NCI-H69 (cell line): ENCODE results near the gene ATP11A.
"Not testable (repeated sequence)": the region's sequence is repeated elsewhere in the genome, so short reads cannot be mapped to it uniquely, and the experiment has no call there.

Experiments used
- DNase-seq: peaks from one replicate; lab custom pipeline; 2025; lab: John Stamatoyannopoulos, UW

Gene ATP11A

DNA sequence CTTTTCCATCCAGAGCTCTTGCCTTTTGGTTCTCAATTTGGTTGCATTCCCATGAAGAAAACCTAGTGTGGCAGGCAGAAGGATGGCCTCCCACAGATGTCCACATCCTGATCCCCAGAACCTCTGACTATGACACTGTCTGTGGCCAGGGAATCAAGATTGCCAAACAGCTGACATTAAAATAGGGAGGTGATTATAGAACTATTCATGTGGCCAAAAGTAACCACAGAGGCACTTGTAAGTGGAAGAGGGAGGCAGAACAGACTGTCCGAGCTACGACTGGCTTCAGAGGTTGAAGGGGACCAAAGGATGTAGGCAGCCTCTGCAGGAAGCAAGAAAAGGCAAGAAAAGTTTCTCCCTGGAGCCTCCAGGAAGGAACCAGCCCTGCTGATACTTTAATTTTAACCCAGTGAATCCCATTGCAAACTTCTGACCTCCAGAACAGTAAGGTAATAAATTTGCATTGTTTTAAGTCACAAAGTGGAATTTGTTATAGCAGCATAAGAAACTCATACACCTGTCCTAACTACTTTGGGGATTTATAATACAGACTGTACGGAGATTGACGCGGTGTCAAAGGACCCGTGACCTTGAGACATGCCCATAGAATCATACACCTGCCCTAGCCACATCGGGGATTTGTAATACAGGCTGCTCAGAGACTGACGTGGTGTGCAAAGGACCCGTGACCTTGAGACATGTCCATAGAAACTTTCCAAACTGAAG is 106.5 kb downstream of the ATP11A start:
- no peak for DNase-seq

DNA sequence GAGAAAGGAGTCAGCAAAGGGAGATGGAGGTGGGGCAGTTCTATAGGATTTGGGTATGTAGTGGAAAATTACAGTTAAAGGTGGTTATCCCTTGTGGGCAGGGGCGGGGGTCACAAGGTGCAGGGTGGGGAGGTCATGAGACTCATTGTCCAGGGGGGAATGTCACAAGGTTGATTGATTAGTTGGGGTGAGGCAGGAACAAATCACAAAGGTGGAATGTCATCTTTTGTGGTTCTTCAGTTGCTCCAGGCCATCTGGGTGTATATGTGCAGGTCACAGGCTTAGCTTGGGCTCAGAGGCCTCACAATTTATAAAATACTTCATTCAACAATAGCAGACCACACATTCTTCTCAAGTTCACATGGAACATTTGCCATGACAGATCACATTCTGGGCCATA is 109.6 kb downstream of the ATP11A start:
- DNase-seq: no peak

DNA sequence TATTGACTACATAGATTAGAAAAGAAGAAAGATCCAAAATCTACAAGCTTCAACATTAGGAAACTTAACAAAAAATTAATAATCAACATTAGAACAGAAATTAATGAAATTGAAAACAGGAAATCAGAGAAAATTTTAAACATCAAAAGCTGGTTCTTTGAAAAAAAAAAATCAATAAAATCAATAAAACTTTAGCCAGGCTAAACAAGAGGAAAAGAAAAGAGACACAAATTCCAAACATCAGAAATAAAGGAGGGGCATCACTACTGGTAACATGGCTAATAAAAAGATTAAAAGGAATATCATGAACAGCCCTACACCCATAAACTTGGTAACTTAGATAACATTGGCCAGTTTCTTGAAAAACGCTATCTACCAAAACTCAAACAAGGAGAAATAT is 110.2 kb downstream of the ATP11A start:
- DNase-seq: no peak

DNA sequence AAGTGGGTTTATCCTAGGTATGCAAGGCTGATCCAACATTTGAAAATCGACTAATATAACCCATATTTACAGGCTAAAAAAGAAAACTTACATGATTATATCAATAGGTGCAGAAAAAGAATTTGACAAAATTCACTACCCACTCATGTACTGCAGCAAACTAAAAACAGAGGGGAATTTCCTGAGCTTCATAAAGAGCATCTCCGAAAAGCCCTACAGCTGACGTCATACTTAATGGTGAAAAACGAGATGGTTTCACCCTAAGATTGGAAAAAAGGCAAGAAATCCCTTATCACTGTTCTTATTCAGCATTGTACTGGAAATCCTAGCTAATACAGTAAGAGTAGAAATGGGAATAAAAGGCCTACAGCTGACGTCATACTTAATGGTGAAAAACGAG is 111.0 kb downstream of the ATP11A start:
- DNase-seq: not testable (repeated sequence)

DNA sequence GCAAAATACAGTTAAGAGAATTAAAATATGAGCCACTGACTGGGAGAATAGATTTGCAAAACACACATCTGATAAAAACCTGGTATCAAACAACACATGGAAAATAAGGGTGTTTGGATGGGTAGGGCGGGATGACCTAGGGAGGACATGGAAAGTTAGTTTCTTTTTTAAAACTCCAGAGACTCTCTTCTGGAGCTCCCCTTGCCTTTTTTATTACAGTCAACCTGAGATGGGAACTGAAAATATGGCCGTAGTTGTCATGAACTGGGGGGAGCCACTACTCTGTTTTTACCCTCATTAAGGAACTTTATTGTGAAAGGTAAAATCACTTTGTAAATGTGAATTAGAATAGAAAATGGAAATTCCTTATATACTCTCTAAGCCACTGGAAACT is 113.0 kb downstream of the ATP11A start:
- no peak for DNase-seq

DNA sequence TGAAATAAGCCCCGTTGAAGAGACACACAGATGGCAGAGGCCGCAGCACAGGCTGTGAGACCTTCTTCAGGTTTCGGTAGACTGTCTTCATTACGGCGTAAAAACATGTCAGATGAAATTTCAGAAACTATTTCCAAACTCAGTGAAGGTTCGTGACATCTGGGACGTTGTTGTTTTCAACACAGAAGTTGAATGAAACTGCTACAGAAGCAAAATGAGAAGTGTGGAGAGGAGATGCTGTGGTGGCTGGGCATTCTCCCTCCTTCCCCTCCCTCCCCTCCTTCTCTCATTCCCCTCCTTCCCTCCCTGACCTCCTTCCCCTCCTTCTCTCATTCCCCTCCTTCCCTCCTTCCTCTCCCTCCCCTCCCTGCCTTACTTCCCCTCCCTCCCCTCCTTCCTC is 113.6 kb downstream of the ATP11A start:
- no peak for DNase-seq

DNA sequence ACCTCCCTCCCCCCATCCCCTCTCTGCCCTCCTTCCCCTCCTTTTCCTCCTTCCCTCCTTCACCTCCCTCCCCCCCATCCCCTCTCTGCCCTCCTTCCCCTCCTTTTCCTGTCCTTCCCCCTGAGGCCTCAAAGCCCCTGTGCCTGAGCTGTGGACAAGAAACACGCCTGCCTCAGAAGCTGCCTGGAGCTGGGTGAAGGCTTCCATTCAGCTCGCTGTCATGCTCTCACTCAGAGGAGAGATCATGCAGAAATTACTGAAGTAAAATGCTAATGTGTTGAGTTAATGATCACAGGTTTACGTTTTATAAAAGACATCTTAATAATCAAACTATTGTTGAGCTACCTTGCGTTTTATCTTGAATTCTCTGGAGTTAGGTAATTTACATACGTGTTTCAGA is 114.5 kb downstream of the ATP11A start:
- peak; percentile 25 for DNase-seq

DNA sequence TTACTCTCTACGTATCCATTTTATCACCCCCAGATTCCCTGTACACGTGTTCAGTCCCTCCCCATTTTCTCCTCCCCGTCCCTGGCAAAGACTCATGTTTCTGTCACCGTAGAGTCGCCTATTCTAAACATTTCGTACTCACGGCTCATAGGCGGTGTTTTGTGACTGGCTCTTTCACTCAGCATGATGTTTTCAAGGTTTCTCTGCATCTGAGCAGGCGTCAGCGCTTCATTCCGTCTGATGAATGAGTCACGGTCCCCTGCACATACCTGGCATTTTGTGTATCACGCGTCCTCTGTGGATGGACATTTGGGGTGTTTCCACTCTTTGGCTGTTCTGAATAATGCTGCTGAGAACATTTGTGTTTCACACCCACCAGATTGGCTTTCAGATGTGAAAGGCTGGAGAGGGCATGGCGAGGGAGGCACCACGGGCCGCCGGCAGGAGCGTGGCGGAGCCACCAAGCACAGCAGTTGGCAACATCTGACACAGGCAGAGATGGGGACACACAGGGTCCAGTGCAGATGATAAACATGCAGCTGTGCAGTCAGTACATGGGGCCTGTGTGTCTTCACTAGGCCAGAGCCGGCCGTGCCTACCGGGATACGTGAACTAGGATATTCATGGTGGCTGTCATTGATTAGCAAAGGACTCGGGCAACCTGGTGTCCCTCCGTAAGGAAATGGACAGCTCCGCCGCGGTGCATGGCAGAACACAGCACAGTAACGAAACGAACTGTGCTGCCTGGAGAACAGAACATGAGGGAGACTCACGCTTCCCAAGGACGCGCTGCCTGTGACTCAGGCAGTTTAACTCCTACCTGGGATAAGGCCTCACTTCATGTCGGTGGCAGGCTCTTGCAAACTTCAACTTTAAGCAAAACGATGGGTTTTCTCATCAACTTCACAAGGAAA is 117.2 kb downstream of the ATP11A start:
- no peak for DNase-seq

DNA sequence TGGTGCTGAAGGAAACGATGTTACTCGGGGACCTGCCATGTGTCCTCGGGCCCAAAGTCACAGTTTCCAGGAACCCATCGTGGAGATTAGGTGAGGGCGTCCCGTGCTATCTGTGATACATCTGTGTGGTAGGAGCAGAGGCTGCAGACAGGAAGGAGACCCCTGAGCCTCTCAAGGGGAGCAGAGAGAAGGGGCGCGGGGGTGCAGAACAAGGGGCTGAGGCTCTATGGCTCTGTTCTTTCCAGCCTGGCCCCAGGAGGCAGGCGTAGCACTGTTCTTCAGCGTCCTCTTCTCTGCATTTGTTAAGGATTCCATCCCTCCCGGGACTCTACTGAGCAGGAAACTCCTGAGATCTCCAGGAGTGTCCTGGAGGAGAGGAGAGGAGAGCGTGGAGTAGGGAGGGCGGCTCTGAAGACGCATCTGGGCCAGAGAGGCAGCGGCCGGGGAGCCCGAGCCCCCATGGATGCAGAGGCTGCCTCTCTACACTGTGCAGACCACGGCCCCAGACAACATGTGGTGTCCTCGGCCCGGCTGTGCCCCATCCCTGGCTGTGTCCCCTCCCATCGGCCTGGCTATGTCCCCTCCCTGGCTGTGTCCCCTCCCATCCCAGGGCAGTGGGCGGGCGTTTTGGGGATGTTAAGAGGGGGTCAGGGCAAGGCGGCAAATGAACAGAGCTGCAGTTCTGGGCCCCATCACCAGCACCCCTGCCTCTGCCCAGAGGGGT is 118.0 kb downstream of the ATP11A start:
- no peak for DNase-seq

DNA sequence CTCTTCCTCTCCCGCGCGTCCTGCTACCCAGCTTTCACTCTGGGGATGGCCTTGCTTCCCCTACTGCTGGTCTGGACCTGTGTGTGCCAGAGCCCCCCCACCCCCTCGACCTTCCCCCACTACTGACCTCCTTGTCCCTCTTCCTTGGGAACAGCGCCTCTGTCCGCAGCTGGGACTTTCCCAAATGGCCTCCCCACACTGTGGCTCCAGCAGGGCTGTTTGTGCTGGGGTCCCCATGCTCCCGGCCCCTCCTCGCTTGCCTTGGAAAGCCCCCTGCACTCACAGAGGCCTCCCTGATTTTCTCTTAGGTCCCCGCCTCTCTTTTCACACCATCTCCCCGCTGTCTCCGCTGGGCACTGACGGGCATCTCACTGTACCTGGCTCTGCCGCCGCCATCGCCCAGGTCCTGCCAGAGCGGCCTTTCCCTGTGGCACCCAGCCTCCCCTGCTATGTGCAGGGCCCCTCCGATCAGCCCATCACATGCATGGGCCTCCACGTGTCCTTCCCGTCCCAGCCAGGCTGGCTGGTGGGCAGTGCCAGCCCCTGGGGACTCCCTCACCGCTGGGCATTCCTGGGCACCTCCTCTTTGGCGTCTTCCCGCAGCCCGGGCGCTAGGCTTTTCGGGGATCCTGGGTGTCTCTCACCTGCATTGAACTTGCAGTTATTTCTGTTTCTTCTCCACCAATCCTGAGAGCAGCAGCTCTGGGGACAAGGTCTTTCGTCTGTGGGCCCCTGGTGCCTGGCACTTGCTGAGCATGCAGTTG is 118.7 kb downstream of the ATP11A start:
- DNase-seq: no peak

DNA sequence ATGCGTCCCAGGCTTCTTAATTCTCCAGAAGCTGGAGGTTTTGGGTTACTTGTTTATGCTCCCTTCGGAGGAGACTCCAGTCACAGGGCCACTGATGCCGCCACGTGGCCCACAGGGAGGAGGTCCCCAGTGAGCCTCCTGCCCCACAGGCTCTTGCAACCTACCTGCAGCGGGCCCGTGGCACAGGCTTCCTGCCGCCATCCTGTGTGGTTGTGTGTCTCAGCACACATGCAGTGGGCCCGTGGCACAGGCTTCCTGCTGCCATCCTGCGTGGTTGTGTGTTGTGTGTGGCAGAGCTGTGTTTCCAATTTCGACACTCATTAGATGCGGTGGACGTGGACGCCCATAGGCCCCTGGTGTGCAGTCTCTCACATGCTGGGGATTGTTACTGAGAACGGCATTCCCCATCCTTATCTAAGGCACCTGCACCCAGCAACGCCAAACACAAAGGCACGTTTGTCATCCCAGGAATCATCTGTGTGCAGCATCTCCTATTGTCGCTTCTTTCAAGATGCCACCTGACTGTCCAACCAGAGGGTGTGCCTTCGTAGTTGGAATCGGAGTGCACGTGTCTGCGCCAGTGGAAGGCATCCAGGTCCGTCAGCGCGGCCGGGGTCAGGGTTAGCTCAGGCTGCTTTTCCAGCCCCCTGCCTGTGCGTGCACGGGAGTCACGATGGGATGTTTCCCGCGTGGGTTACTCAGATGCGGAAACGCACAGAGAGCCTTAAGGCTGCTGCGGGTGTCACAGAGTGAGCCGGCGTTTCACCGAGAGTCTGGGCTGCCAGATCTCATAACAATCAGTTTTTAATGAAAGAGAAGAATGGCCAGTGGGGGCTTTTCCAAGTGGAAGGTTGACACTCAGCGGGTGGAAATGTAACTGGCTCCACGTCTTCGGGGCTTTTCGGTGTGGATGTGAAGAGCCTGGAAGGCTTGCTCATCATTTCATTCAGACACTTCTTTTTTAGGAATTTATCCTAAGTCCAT is 119.8 kb downstream of the ATP11A start:
- DNase-seq: no peak

DNA sequence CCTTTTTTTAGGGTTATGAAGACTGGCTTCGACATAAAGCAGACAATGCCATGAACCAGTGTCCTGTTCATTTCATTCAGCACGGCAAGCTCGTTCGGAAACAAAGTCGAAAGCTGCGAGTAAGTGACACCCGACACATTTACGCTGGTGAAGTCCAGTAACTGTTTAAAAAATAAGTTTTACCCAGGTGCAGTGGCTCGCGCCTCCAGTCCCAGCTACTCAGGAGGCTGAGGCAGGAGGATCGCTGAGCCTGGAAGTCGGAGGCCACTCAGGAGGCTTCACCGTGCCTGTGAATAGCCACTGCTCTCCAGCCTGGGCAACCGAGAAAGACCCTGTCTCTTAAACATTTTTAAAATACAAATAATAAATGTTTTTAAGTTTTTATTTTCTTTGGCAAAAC is 120.8 kb downstream of the ATP11A start:
- no peak for DNase-seq

DNA sequence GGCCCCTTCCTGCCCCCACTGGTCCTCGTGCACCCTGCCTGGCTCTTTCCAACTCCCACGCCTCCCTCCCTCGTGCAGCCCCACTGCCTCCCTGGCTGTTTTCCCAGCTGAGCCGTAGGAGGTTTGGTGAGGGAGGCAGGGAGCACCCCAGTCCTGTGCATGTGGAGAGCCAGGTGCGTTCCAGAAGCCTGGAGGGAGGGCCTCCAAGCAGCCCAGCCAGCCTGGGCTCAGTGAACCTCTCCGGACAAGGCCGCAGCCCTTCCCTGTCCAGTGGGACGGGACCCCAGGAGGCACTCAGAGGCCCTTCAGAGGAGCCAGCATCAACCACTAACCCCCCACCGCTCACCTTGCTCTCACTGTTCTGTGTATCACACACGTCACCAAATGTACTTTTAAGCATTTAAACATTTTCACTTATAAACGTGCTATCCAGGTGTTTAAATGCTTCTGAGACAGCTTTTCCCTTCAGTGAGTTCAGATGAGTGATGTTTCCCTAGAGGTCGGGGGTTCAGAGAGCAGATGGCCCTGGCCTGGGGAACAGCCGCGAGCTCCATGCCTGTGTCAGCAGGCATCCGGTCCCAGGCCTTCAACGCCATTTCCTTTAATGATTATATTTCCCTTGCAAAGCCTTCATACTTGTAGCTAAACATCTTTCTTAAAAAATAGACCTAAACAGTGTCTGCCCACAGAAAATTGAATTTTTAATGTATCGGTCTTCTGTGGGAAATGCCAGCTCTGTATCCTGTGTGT is 122.6 kb downstream of the ATP11A start:
- DNase-seq: no peak

DNA sequence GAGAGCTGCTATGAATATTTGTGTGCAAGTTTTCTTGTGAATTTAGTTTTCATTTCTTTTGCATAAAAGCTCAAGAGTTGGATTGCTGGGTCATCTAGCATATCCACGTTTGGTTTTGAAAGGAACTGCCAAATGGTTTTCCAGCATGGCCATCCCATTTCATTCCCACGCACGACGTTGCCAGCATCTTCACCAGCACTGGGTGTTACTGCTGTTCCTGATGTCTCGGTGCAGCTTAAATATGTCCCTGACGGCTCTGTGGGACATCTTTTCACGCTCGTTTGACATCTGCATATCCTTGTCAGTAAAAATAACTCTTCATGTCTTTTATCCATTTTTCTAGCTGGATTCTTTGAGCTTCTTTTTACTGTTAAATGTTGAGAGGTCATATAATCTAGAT is 123.7 kb downstream of the ATP11A start:
- DNase-seq: no peak

DNA sequence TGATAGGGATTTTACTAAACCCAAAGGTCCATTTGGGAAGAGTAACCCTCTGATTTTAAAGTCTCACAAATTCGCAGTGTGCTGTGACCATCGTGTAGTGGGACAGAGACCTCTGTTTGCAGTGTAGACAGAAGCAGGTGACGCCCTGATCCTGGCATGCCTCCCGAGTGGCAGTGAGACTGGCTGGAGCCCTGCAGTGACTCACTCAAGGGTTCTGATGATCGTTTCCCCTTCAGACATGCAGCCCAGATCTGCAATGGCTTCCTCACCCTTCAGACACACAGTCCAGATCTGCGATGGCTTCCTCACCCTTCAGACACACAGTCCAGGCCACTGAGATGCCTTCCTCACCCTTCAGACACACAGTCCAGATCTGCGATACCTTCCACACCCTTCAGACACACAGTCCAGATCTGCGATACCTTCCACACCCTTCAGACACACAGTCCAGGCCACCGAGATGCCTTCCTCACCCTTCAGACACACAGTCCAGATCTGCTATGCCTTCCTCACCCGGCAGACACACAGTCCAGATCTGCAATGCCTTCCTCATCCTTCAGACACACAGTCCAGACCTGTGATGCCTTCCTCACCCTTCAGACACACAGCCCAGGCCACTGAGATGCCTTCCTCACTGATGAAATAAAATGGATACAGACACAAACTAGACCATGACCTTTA is 125.2 kb downstream of the ATP11A start:
- no peak for DNase-seq

DNA sequence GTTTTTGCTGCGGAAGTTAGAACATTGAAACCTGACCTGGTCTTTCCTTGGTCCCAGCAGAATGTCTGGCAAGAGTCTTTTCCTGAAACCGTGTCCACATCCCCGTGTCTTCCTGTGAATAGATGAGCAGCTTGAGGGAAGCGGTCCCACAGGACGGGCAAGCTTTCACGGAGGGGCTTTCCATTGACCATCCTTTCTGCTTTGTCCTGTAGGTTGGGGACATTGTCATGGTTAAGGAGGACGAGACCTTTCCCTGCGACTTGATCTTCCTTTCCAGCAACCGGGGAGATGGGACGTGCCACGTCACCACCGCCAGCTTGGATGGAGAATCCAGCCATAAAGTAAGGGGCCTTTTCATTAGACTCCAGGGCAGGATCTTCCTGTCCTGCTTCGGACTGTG is 126.0 kb downstream of the ATP11A start:
- no peak for DNase-seq

DNA sequence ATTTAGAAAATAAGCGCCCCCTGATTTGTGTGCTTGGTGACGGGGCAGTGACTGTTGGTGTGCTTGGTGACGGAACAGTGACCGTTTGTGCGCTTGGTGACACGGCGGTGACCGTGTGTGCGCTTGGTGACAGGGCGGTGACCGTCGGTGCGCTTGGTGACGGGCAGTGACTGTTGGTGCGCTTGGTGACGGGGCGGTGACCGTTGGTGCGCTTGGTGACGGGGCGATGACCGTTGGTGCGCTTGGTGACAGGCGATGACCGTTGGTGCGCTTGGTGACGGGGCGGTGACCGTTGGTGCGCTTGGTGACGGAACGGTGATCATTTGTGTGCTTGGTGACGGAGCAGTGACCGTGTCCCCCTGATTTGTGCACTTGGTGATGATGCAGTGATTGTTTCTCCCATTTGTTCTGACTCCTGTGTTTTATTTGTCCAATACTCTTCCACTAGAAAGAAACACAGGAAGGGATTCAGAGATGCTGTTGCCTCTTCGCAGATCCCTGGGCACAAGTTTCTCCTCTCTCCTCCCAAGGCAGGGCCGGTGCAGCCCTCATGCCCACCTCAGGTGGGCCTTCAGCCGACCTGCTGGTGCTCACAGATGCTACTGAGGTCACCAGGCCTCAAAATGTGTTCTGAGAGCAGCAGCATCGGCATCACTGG is 128.3 kb downstream of the ATP11A start:
- no peak for DNase-seq

DNA sequence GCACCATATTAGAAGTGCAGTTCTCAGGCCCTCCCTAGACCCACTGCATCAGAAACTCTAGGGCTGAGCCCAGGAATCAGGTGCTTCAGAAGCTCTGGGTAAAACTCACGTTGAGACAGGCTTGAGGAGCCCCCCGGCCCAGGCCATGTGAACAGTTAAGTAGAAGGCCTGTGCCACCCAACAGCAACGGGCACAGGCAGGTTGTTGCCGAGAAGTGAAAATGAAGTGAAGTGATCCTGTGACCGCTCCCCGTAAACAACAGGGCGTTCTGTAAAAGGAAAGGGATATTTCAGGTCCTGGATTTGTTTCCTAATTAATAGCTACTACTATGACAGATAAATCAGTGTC is 128.8 kb downstream of the ATP11A start:
- no peak for DNase-seq

DNA sequence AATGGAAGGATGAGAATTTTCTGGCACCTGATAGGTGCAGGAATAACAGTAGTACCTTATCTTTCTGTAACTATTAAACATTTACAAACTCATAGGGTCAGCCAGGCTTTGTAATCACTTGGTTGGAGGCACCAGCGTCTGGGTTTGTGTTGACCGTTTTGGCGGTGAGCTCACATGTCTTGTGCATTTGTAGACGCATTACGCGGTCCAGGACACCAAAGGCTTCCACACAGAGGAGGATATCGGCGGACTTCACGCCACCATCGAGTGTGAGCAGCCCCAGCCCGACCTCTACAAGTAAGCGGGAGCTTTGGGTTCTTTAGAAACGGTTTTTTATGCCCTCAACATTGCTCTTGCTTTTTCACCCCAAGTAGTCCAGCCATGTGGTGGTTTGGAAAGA is 129.3 kb downstream of the ATP11A start:
- no peak for DNase-seq
